Thyroid gland (tissue), 4 donors: ENCODE measurements around the gene KIF13A. TPM values are rescaled to one million over a fixed set of nuclear protein-coding genes. Genes with fewer than 3 reads are reported as not detected.

Experiments used
- DNase-seq, 2 donors: peaks; one replicate each; pipeline ENCODE4 v3.0.0-alpha.2; 2019
- H3K27ac ChIP-seq, 3 donors: fragments of 200-600 bp; sonication (generic); 1 replicate in 2 of 3; 2 replicates in 1 of 3; pipeline ENCODE4 v1.5.1; 2016 to 2019; ENCODE audit warnings: mild to moderate bottlenecking in 1 of 3, moderate library complexity in 1 of 3
- H3K27me3 ChIP-seq: fragments of 200-600 bp; sonication (generic); one replicate; pipeline ENCODE4 v1.5.1; 2019
- H3K36me3 ChIP-seq, 2 donors: fragments of 200-600 bp; sonication (generic); one replicate each; pipeline ENCODE4 v1.5.1; 2016 to 2019
- H3K4me1 ChIP-seq, 2 donors: fragments of 200-600 bp; sonication (generic); one replicate each; pipeline ENCODE4 v1.5.1; 2017 to 2019
- H3K4me3 ChIP-seq, 3 donors: fragments of 200-600 bp; sonication (generic); replicated peaks in 1 of 3; 1 replicate in 2 of 3; 2 replicates in 1 of 3; pipeline ENCODE4 v1.5.1; 2016; ENCODE audit warnings: mild to moderate bottlenecking in 1 of 3
- H3K9me3 ChIP-seq: fragments of 200-600 bp; sonication (generic); one replicate; pipeline ENCODE4 v1.5.1; 2017
- POLR2A ChIP-seq, 2 donors: fragments of 450-650 bp; IDR thresholded peaks; one replicate each; pipeline ENCODE4 v1.6.1; 2017; ENCODE audit warnings: antibody characterized with exemption in 2 of 2, mild to moderate bottlenecking in 2 of 2, moderate library complexity in 1 of 2
- WGBS, 2 donors: methylation state at CpG; one replicate each; pipeline ENCODE4 v1.1.5; 2017; 5-methylcytosine and 5-hydroxymethylcytosine counted together
- intact Hi-C: fragments of 100-400 bp; cut with DNase I; formaldehyde crosslinking; loops from one replicate; pipeline ENCODE4 v1.15.1; 2023
- total RNA-seq, 4 donors: library from RNA; depleted of rRNA; stranded (reverse); fragments of >200 nt; gene quantifications; one replicate each; pipeline ENCODE4 v1.2.3, GENCODE V29; 2016
- TF ChIP-seq, protein P1 (sequence below), 6 experiments: fragments of 200-600 bp in 3 of 6; fragments of 450-650 bp in 3 of 6; sonication (generic) in 3 of 6; IDR thresholded peaks; one replicate each; pipeline ENCODE4 v1.5.1; 2016 to 2019; ENCODE audit warnings: antibody characterized with exemption in 6 of 6, mild to moderate bottlenecking in 2 of 6, inconsistent platforms in 1 of 6, moderate library complexity in 1 of 6

KIF13A gene
- total RNA-seq, 4 donors from 2014 or later, result 40.7 to 79.8 (median 66.4) TPM

DNA sequence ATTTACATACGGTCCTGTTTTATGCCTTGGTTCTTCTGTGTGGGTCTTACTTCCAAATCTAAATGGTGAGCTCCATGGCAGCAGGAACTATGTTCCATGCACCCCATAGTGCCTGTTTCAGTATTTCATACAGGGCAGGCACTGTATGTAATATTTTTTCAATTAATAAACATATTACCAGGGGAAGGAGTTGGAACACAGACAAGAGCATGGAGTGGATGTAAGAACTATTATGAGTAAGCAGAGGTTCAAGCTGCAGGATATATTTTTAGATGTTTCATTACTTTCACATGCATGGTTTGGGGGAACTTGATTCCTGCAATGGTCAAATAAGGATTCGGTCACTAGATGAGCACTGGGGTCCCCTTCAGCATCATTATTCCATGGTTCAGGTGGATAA, 108.3 kb downstream of the KIF13A start:
- intact Hi-C loops, result no loop called here
- DNase-seq, result no peak
- no peaks in the 10 kb centered on the region for H3K9me3 ChIP-seq
- no peak overlapping the region for H3K4me3 ChIP-seq
- WGBS, 2 donors, result 79 to 88% methylated on average over 2 of the region's 2 CpGs
- TF ChIP-seq, protein P1, sequence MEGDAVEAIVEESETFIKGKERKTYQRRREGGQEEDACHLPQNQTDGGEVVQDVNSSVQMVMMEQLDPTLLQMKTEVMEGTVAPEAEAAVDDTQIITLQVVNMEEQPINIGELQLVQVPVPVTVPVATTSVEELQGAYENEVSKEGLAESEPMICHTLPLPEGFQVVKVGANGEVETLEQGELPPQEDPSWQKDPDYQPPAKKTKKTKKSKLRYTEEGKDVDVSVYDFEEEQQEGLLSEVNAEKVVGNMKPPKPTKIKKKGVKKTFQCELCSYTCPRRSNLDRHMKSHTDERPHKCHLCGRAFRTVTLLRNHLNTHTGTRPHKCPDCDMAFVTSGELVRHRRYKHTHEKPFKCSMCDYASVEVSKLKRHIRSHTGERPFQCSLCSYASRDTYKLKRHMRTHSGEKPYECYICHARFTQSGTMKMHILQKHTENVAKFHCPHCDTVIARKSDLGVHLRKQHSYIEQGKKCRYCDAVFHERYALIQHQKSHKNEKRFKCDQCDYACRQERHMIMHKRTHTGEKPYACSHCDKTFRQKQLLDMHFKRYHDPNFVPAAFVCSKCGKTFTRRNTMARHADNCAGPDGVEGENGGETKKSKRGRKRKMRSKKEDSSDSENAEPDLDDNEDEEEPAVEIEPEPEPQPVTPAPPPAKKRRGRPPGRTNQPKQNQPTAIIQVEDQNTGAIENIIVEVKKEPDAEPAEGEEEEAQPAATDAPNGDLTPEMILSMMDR (IDR thresholded peaks at IDR 0.05), result no peak
- no peak for TF ChIP-seq POLR2A (IDR thresholded peaks at IDR 0.05)
- H3K27ac ChIP-seq, result no peak overlapping the region
- H3K27me3 ChIP-seq, result no peaks in the 10 kb centered on the region
- peaks cover 23 to 39% of the 10 kb centered on the region in 2 donors for H3K4me1 ChIP-seq
- no peaks in the 10 kb centered on the region for H3K36me3 ChIP-seq

GRCh38 chr6:17878734-17879133, 108.7 kb downstream of the KIF13A start:
- 72 to 88% methylated on average over 1 of the region's 1 CpG for WGBS, 2 donors
- H3K27ac ChIP-seq, result no peak overlapping the region

GRCh38 chr6:17877895-17878440, 109.5 kb downstream of the KIF13A start:
- TF ChIP-seq, protein P1 (IDR thresholded peaks at IDR 0.05), result no peak
- no peak for TF ChIP-seq POLR2A (IDR thresholded peaks at IDR 0.05)
- peak overlapping the region in 1 of 3 donors; percentile 56 for H3K27ac ChIP-seq
- no peak for DNase-seq
- H3K36me3 ChIP-seq, result no peaks in the 10 kb centered on the region
- no peak overlapping the region for H3K4me3 ChIP-seq
- intact Hi-C loops, result no loop called here
- peaks cover 23 to 27% of the 10 kb centered on the region in 2 donors for H3K4me1 ChIP-seq
- H3K9me3 ChIP-seq, result no peaks in the 10 kb centered on the region
- H3K27me3 ChIP-seq, result no peaks in the 10 kb centered on the region
- 96 to 98% methylated on average over 3 of the region's 3 CpGs for WGBS, 2 donors

More at GRCh38 chr6:17878734-17879133, 108.7 kb downstream of the KIF13A start:
- H3K4me1 ChIP-seq, result peaks cover 23 to 35% of the 10 kb centered on the region in 2 donors
- TF ChIP-seq, protein P1 (IDR thresholded peaks at IDR 0.05), result no peak
- no peak for TF ChIP-seq POLR2A (IDR thresholded peaks at IDR 0.05)
- no peaks in the 10 kb centered on the region for H3K36me3 ChIP-seq
- no peaks in the 10 kb centered on the region for H3K27me3 ChIP-seq
- H3K9me3 ChIP-seq, result no peaks in the 10 kb centered on the region
- H3K4me3 ChIP-seq, result no peak overlapping the region
- intact Hi-C loops, result no loop called here
- DNase-seq, result no peak

DNA sequence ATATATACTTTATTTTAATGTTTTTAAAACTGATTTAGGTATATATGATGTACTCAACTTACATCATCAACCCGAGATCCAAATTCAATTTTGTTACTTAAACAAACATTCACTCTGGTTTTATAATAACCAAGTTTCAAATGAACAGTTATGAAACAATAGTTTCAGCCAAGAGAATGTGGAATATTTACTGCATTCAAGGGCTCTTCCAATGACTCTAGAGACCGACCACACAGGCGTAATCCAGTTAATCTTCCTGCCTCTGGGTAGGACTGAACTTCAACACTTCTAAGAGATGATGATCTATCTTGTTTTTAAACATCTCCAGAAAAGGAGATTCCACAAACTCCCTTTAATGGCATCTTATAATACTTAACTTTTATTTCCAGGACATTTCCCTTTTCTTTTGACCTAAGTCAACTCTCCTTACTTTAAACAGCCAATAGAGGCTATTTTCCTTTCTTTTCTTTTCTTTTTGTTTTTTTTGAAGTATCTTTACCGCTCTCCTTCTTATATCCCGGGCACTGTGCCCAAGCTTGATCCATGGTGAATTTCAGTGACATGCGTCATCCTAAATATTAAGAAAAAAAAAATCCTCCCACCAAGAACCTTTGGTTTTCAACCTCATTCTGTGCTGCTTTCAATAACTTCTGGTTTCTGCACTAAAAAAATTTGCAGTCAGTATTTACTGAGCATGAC, 110.1 kb downstream of the KIF13A start:
- peak overlapping the region; percentile 36 to 56 (median 52) for H3K27ac ChIP-seq
- H3K27me3 ChIP-seq, result no peaks in the 10 kb centered on the region
- H3K4me1 ChIP-seq, result peaks cover 23 to 26% of the 10 kb centered on the region in 2 donors
- H3K9me3 ChIP-seq, result no peaks in the 10 kb centered on the region
- DNase-seq, result peak in 1 of 2 donors; percentile 17
- WGBS, 2 donors, result 51% methylated on average over 6 of the region's 6 CpGs
- intact Hi-C loops, result no loop called here
- H3K4me3 ChIP-seq, result no peak overlapping the region
- no peaks in the 10 kb centered on the region for H3K36me3 ChIP-seq
- TF ChIP-seq, protein P1 (IDR thresholded peaks at IDR 0.05), result no peak
- TF ChIP-seq POLR2A (IDR thresholded peaks at IDR 0.05), result no peak

GRCh38 chr6:17874753-17875152, 112.7 kb downstream of the KIF13A start:
- no peak for DNase-seq
- TF ChIP-seq, protein P1 (IDR thresholded peaks at IDR 0.05), result no peak
- no peak for TF ChIP-seq POLR2A (IDR thresholded peaks at IDR 0.05)
- WGBS, 2 donors, result 92 to 94% methylated on average over 10 of the region's 10 CpGs
- Histone ChIP-seq H3K4me3 (no peak overlapping the region), H3K27ac (no peak overlapping the region), H3K27me3 (no peaks in the 10 kb centered on the region), H3K36me3 (no peaks in the 10 kb centered on the region), H3K4me1 (peaks cover 23 to 30% of the 10 kb centered on the region in 2 donors), H3K9me3 (no peaks in the 10 kb centered on the region)
- intact Hi-C loops, result no loop called here
